HCT116 (cell line): ENCODE measurements around the gene GALNT18. TPM values are rescaled to one million over a fixed set of nuclear protein-coding genes. Genes with fewer than 3 reads are reported as not detected.

ENCODE experiments used
- ATAC-seq: fragments of 200-7000 bp; cut with Tn5 transposase; 2 replicates; pipeline ENCODE4 v1.9.1; 2020; ENCODE audit warnings: mild to moderate bottlenecking, moderate library complexity
- BruUV-seq: library from RNA; stranded (reverse); fragments of 400-500 nt; replicated peaks from 2 replicates; lab custom pipeline; 2021; lab: Mats Ljungman, UMichigan
- CTCF ChIA-PET: fragments of 300-600 bp; sonication (Branson Sonifier 250); formaldehyde crosslinking; loops from one replicate; lab custom pipeline; 2021; ENCODE audit warnings: antibody characterized with exemption; lab: Charles Lee
- POLR2A ChIA-PET: fragments of 300-600, 350-600 bp; sonication (Branson Sonifier 250); formaldehyde crosslinking; loops from one replicate; lab custom pipeline; 2021; ENCODE audit warnings: antibody characterized with exemption; lab: Charles Lee
- RAD21 ChIA-PET, 2 experiments: fragments of 300-600 bp; sonication (Branson Sonifier 250); formaldehyde crosslinking; loops; one replicate each; lab custom pipeline; 2023; ENCODE audit warnings: low total read pairs in 2 of 2; ENCODE audit not compliant: uncharacterized antibody in 2 of 2, unreplicated experiment in 2 of 2, low non-redundant PET in 1 of 2; lab: Charles Lee
- DNase-seq: peaks from one replicate; pipeline ENCODE4 v3.0.0-alpha.2; 2010; ENCODE audit warnings: low read depth, low spot score
- H2AFZ ChIP-seq: fragments of 200-600 bp; shearing (Covaris generic), sonication (generic); 2 replicates; pipeline ENCODE4 v1.6.1; 2017; ENCODE audit warnings: low read depth, mixed run types, mixed read lengths, antibody characterized with exemption, low read length; ENCODE audit not compliant: poor library complexity, severe bottlenecking
- H3K27ac ChIP-seq: 2 replicates; pipeline ENCODE4 v1.5.1; 2012; ENCODE audit warnings: low read depth, low read length
- H3K27me3 ChIP-seq: fragments of 200-600 bp; sonication (generic); 2 replicates; pipeline ENCODE4 v1.6.1; 2016; ENCODE audit warnings: mixed run types, low read length, mixed read lengths; ENCODE audit not compliant: insufficient read depth
- H3K36me3 ChIP-seq, 2 experiments: fragments of 200-500 bp in 1 of 2; fragments of 200-600 bp in 1 of 2; sonication (Bioruptor generic) in 1 of 2; sonication (generic) in 1 of 2; 2 replicates each; pipeline versions ENCODE4 v1.5.1 to v1.6.1; 2014 to 2016; ENCODE audit warnings: low read length in 2 of 2, inconsistent platforms in 1 of 2, mixed read lengths in 1 of 2, mixed run types in 1 of 2; ENCODE audit not compliant: insufficient read depth in 2 of 2, control insufficient read depth in 1 of 2
- H3K4me1 ChIP-seq, 2 experiments: fragments of 200-600 bp in 1 of 2; sonication (generic) in 1 of 2; 2 replicates each; pipeline versions ENCODE4 v1.5.1 to v1.6.1; 2012 to 2017; ENCODE audit warnings: low read length in 2 of 2, inconsistent platforms in 1 of 2, mild to moderate bottlenecking in 1 of 2, mixed read lengths in 1 of 2, mixed run types in 1 of 2, moderate library complexity in 1 of 2; ENCODE audit not compliant: insufficient read depth in 2 of 2, control insufficient read depth in 1 of 2
- H3K4me2 ChIP-seq: fragments of 200-600 bp; sonication (generic); 2 replicates; pipeline ENCODE4 v1.6.1; 2017; ENCODE audit warnings: mixed run types, low read length, mixed read lengths
- H3K4me3 ChIP-seq, 2 experiments: fragments of 200-600 bp in 1 of 2; sonication (generic) in 1 of 2; replicated peaks in 1 of 2; 2 replicates each; pipeline ENCODE4 v1.5.1; 2011 to 2016; ENCODE audit warnings: low read length in 2 of 2, control low read depth in 1 of 2, low read depth in 1 of 2, mild to moderate bottlenecking in 1 of 2, mixed read lengths in 1 of 2, mixed run types in 1 of 2
- H3K79me2 ChIP-seq: fragments of 200-600 bp; sonication (generic); 2 replicates; pipeline ENCODE4 v1.6.1; 2017; ENCODE audit warnings: mild to moderate bottlenecking, mixed run types, low read length, moderate library complexity, mixed read lengths; ENCODE audit not compliant: insufficient read depth
- H3K9ac ChIP-seq: fragments of 200-600 bp; sonication (generic); 2 replicates; pipeline ENCODE4 v1.6.1; 2016; ENCODE audit warnings: low read length, mixed read lengths
- H3K9me2 ChIP-seq: fragments of 200-600 bp; sonication (generic), shearing (Covaris generic); 2 replicates; pipeline ENCODE4 v1.6.1; 2017; ENCODE audit warnings: mixed run types, mild to moderate bottlenecking, moderate library complexity; ENCODE audit not compliant: insufficient read depth
- H3K9me3 ChIP-seq, 2 experiments: fragments of 200-500 bp in 1 of 2; fragments of 200-600 bp in 1 of 2; sonication (Bioruptor generic) in 1 of 2; sonication (generic) in 1 of 2; 2 replicates each; pipeline ENCODE4 v1.6.1; 2014 to 2017; ENCODE audit warnings: low read length in 2 of 2, mixed read lengths in 2 of 2, inconsistent platforms in 1 of 2, low read depth in 1 of 2, mild to moderate bottlenecking in 1 of 2, mixed run types in 1 of 2, moderate library complexity in 1 of 2; ENCODE audit not compliant: control insufficient read depth in 1 of 2, insufficient read depth in 1 of 2
- H4K20me1 ChIP-seq: fragments of 200-600 bp; sonication (generic), shearing (Covaris generic); 2 replicates; pipeline ENCODE4 v1.6.1; 2017; ENCODE audit warnings: mixed run types, mild to moderate bottlenecking, moderate library complexity; ENCODE audit not compliant: insufficient read depth
- CBX3 ChIP-seq: IDR thresholded peaks from 2 replicates; pipeline ENCODE4 v1.6.1; 2012; ENCODE audit warnings: low read depth
- CEBPB ChIP-seq: IDR thresholded peaks from 2 replicates; pipeline ENCODE4 v1.6.1; 2012; ENCODE audit warnings: low read depth
- ELF1 ChIP-seq: IDR thresholded peaks from 2 replicates; pipeline ENCODE4 v1.6.1; 2012; ENCODE audit warnings: low read depth, borderline replicate concordance
- EZH2phosphoT487 ChIP-seq: fragments of 200-600 bp; IDR thresholded peaks from 2 replicates; pipeline ENCODE4 v1.6.1; 2018; ENCODE audit warnings: antibody characterized with exemption, borderline replicate concordance
- FOSL1 ChIP-seq: IDR thresholded peaks from 2 replicates; pipeline ENCODE4 v1.6.1; 2012; ENCODE audit warnings: low read depth
- JUND ChIP-seq: IDR thresholded peaks from 2 replicates; pipeline ENCODE4 v1.6.1; 2012
- MAX ChIP-seq: IDR thresholded peaks from 2 replicates; pipeline ENCODE4 v1.6.1; 2012
- POLR2AphosphoS5 ChIP-seq: IDR thresholded peaks from 2 replicates; pipeline ENCODE4 v1.6.1; 2011; ENCODE audit warnings: mild to moderate bottlenecking, low read depth, low read length, moderate library complexity
- RAD21 ChIP-seq: IDR thresholded peaks from 2 replicates; pipeline ENCODE4 v1.6.1; 2012; ENCODE audit warnings: low read depth, mild to moderate bottlenecking
- SIN3A ChIP-seq: IDR thresholded peaks from 2 replicates; pipeline ENCODE4 v1.6.1; 2012; ENCODE audit warnings: low read depth
- TCF7L2 ChIP-seq: IDR thresholded peaks from 2 replicates; pipeline ENCODE4 v1.7.0; 2011; ENCODE audit warnings: borderline replicate concordance, inconsistent platforms; ENCODE audit not compliant: insufficient read depth, insufficient read length; ENCODE audit errors: extremely low read depth
- YY1 ChIP-seq: IDR thresholded peaks from 2 replicates; pipeline ENCODE4 v1.6.1; 2011; ENCODE audit warnings: low read length, low read depth, moderate library complexity, mild to moderate bottlenecking; ENCODE audit not compliant: insufficient replicate concordance; ENCODE audit errors: extremely low read depth
- ZBTB33 ChIP-seq: IDR thresholded peaks from 2 replicates; pipeline ENCODE4 v1.6.1; 2011; ENCODE audit warnings: mild to moderate bottlenecking, low read length, moderate library complexity; ENCODE audit not compliant: insufficient replicate concordance; ENCODE audit errors: extremely low read depth
- intact Hi-C: fragments of 100-400 bp; cut with micrococcal nuclease; formaldehyde crosslinking; loops from 2 replicates; pipeline ENCODE4 v1.10.0; 2022
- total RNA-seq: library from RNA; stranded (reverse); gene quantifications from one replicate; pipeline ENCODE4 v1.2.1, GENCODE V29; 2021; ENCODE audit not compliant: unreplicated experiment
- TF ChIP-seq, protein P1 (sequence below), 3 experiments: fragments of 200-600 bp in 1 of 3; sonication (generic) in 1 of 3; IDR thresholded peaks in 2 of 3; conservative IDR thresholded peaks in 1 of 3; 2 replicates each; pipeline ENCODE4 v1.5.1; 2012 to 2017; ENCODE audit warnings: low read depth in 2 of 3, low read length in 2 of 3, antibody characterized with exemption in 1 of 3, borderline replicate concordance in 1 of 3, control low read depth in 1 of 3, mild to moderate bottlenecking in 1 of 3, mixed read lengths in 1 of 3, mixed run types in 1 of 3, moderate library complexity in 1 of 3; ENCODE audit not compliant: insufficient read depth in 1 of 3
- TF ChIP-seq, protein P2 (sequence below): IDR thresholded peaks from 2 replicates; pipeline ENCODE4 v1.6.1; 2012; ENCODE audit warnings: low read depth

GALNT18 gene
- total RNA-seq, 1 experiment from 2014 or later = 19.9 TPM

DNA sequence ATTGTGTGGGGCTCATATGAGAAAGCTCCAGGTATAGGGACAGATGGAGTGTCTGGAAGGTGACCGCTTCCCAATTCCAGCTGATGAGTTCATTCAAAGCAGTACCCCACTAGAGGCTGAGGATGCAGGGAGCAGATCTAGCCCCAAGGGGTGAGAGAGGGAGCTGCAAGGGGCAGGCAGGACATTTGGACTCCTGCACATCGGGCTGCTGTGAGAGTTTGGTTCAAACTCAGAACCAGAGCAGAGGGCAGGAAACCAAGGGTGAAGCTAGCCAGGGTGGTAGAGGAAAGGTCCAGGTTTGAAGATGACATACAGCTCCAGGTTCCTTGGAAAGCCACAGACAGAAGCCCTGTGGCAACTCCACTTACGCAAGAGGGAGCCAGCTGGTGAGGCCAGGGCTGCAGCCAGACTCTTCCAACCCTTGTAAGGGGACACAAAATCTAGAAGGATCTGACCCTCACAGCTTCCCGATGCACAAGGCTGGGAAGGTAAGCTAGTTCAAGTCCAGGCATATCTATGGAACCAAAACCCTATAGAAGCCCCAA, 270.7 kb downstream of the GALNT18 start:
- H3K27ac ChIP-seq = no peak overlapping the region
- TF ChIP-seq EZH2phosphoT487 (no peak), YY1 (no peak), RAD21 (no peak), FOSL1 (no peak), POLR2AphosphoS5 (no peak), MAX (no peak), TCF7L2 (no peak), ELF1 (no peak), ZBTB33 (no peak), JUND (no peak), SIN3A (no peak), CEBPB (no peak), CBX3 (no peak)
- TF ChIP-seq, protein P1, sequence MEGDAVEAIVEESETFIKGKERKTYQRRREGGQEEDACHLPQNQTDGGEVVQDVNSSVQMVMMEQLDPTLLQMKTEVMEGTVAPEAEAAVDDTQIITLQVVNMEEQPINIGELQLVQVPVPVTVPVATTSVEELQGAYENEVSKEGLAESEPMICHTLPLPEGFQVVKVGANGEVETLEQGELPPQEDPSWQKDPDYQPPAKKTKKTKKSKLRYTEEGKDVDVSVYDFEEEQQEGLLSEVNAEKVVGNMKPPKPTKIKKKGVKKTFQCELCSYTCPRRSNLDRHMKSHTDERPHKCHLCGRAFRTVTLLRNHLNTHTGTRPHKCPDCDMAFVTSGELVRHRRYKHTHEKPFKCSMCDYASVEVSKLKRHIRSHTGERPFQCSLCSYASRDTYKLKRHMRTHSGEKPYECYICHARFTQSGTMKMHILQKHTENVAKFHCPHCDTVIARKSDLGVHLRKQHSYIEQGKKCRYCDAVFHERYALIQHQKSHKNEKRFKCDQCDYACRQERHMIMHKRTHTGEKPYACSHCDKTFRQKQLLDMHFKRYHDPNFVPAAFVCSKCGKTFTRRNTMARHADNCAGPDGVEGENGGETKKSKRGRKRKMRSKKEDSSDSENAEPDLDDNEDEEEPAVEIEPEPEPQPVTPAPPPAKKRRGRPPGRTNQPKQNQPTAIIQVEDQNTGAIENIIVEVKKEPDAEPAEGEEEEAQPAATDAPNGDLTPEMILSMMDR (IDR thresholded peaks at IDR 0.05 in 2 of 3, conservative IDR thresholded peaks at IDR 0.05 in 1 of 3; ENCODE audit: borderline replicate concordance in 1 of 3, insufficient read depth in 1 of 3, low read depth in 2 of 3, low read length in 2 of 3) = no peak
- TF ChIP-seq, protein P2, sequence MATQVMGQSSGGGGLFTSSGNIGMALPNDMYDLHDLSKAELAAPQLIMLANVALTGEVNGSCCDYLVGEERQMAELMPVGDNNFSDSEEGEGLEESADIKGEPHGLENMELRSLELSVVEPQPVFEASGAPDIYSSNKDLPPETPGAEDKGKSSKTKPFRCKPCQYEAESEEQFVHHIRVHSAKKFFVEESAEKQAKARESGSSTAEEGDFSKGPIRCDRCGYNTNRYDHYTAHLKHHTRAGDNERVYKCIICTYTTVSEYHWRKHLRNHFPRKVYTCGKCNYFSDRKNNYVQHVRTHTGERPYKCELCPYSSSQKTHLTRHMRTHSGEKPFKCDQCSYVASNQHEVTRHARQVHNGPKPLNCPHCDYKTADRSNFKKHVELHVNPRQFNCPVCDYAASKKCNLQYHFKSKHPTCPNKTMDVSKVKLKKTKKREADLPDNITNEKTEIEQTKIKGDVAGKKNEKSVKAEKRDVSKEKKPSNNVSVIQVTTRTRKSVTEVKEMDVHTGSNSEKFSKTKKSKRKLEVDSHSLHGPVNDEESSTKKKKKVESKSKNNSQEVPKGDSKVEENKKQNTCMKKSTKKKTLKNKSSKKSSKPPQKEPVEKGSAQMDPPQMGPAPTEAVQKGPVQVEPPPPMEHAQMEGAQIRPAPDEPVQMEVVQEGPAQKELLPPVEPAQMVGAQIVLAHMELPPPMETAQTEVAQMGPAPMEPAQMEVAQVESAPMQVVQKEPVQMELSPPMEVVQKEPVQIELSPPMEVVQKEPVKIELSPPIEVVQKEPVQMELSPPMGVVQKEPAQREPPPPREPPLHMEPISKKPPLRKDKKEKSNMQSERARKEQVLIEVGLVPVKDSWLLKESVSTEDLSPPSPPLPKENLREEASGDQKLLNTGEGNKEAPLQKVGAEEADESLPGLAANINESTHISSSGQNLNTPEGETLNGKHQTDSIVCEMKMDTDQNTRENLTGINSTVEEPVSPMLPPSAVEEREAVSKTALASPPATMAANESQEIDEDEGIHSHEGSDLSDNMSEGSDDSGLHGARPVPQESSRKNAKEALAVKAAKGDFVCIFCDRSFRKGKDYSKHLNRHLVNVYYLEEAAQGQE = no peak
- DNase-seq = no peak
- peaks cover 4 to 8% of the 10 kb centered on the region in 2 experiments; a peak in 3 of 4 replicates for H3K4me1 ChIP-seq
- no peaks in the 10 kb centered on the region for H4K20me1 ChIP-seq
- no peaks in the 10 kb centered on the region for H3K79me2 ChIP-seq
- H3K9ac ChIP-seq = no peak overlapping the region
- RAD21 ChIA-PET = interaction anchor here in 1 of 2 experiments (0.6 kb wide), 1 partner anchor 20 kb away, joined by 3 read pairs; no protein-coding TSS in a partner anchor
- H3K4me3 ChIP-seq = no peak overlapping the region
- H3K9me2 ChIP-seq = no peaks in the 10 kb centered on the region
- CTCF ChIA-PET = no interaction called here
- H3K9me3 ChIP-seq = no peaks in the 10 kb centered on the region
- no peak overlapping the region for H3K4me2 ChIP-seq
- H3K27me3 ChIP-seq = no peaks in the 10 kb centered on the region
- intact Hi-C loops = no loop called here
- no TSS peak for BruUV-seq
- H3K36me3 ChIP-seq = no peaks in the 10 kb centered on the region
- no peak overlapping the region for H2AFZ ChIP-seq
- POLR2A ChIA-PET = no interaction called here
- ATAC-seq = no peak
